Inferior parietal cortex (tissue), 1 donor: Measurements from ENCODE around the gene DGKQ.
"Not testable (repeated sequence)": the region's sequence is repeated elsewhere in the genome, so short reads cannot be mapped to it uniquely, and the experiment has no call there.

Experiments used
- DNase-seq: peaks from one replicate; pipeline ENCODE4 v3.0.0-alpha.2; 2016; ENCODE audit errors: extremely low spot score

Gene DGKQ

DNA sequence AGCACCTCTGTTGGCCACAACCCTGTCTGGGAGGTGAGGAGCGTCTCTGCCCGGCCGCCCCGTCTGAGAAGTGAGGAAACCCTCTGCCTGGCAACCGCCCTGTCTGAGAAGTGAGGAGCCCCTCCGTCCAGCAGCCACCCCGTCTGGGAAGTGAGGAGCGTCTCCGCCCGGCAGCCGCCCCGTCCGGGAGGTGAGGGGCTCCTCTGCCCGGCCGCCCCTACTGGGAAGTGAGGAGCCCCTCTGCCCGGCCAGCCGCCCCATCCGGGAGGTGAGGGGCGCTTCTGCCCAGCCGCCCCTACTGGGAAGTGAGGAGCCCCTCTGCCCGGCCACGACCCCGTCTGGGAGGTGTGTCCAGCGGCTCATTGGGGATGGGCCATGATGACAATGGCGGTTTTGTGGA lies 2.6 kb upstream of the DGKQ start:
- not testable (repeated sequence) for DNase-seq

DNA sequence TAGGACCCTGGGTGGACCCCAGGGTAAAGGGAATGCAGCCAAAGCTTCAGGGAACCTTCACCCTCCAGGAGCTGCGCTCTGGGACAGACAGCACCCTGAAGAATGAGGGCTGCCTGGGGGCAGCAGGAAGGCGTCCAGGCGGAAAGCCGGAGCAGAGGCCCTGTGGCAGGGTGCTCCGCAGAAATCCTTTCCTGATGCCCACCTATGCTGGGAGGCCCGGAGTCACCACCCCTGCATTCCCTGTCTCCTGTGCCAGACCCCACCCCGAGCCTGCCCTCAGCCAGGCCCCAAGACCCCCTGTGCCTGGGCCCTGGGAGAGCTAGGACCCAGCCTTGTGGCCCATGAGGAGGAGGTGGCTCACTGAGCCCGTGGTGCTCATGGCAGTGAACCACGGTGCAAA lies 1.3 kb upstream of the DGKQ start:
- DNase-seq: no peak

DNA sequence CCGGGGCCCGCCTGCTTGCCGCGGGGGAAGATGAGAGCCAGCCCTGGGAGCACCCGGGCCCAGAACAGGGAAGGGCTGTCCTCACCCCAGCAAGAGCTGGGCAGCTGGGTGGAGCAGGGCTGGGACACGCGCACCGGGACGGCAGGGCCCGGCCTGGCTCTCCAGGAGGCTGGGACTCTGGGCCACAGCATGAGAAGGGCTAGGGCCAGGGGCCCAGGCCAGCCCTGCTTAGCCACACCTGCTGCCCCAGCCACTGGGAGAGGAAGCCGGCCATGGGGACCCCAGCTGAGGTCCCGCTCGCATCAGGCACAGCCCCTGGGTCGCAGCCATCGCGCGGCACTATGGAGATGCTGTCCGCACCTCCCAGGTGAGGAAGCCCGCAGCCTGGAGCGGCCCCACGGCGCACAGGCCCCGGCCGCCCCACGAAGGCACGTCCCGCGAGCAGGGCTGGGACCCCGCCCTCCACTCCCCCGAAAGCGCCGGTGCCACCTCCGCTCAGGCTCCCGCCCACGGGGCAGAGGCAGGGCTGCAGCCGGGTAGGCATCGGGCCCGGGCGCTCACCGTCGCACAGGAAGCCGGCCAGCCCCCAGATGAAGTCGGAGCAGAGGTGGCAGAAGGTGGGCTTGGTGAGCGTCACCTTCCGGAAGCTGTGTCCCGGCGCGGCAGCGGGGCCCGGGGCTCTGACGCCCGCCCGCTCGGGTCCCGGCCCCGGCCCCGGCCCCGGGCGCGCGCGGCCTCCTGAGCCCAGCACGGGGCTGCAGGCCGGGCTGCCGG lies 531 bp downstream of the DGKQ start:
- no peak for DNase-seq

DNA sequence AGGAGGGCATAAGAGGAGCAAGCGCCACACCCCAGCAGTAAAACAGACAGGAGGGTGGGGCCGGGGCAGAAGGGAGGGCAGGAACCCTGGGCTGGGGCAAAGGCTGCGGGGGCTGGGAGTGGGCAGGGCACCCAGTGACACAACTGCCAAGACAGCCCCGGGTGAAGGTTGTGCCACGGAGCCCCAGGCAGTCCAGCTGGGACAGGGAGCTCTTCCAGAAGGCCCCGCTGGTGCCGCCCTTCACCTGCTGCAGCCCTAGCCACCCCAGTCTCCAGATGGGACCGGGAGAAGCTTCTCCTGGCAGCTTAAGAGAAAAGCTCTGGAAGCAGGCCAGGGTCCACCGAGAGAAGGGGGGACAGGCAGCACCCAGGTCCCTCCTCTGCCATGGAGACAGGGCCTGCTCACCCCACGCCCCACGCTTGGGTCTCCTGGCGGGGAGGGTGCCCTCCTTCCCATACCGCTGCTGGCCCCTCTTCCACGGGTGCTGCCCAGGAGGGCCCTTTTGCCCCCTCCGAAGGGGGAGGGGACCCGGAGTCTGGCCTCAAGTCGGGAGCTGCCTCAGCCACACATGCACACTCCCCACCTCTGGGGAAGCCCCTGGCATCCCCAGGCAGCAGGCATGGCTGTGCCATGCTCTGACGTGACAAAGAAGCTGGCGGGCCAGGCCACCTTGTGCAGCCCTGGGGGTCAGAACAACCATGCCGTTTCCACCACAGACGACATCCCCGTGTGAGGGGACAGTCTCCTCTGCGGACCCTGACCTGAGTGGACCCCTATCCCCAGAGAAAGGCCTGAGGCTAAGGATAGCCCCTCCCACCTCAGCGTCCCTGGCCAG lies 1.5 kb downstream of the DGKQ start:
- DNase-seq: no peak

DNA sequence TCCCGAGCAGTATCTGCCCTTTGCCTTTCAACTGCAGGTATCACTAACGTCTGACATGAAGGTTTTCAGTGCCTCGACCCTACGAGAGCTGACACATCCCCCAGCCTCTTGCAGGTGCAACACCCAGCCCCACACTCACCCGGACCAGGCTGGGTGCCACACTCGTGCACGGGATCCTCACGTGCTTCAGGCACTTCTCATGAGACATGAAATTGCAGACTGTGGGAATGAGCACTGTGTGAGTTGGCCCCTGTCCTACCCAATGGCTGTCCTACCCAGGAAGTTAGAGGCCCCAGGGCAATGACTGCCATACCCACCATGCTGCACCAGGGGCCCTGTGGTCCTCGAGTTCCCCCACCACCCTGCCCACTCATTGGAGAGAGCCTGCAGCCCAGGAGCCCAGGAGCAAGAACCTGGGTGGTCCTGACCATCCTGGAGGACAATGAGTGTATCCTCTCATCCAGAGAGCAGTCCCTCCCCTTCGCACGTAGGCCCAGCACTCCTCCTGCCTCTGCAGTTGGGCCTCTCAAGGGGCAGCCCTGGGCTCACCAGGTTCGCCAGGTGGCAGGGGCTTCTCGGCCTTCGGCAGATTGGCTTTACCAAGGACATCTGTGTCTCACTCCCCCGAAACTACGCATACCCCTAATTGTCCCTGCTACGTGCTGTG lies 2.4 kb downstream of the DGKQ start:
- no peak for DNase-seq

DNA sequence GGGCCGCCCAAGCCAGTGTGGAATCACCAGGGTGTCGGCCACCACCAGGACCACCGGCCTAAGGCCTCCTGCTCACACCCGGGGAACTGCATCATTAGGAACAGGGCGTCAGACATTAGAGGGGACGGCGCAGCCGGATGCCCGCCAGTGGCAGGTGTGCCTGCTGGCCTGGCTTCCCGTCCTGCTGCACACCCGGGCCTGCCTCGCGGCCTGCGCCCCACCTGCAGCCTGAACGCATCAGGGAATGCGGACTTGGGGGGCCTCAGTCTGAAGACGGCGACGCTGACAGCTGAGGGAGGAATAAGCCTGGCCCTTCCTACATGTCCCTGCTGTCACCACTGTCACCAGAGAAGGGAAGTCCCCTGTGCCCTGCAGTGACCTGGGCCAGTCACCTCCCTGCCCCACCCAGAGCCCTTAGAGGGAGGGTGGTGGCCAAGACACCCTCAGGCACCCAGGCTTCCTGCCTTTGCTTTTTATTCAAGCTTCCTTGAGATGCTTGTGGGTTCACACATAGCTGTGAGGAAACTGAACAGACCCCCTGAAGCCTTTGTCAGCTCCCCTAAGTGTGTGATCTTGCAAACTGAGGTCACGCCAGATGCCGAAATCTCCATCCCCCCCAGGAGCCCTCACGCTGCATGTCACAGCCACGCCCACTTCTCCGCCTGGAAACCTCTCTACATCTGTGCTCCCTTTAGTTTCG lies 3.2 kb downstream of the DGKQ start:
- DNase-seq: no peak

DNA sequence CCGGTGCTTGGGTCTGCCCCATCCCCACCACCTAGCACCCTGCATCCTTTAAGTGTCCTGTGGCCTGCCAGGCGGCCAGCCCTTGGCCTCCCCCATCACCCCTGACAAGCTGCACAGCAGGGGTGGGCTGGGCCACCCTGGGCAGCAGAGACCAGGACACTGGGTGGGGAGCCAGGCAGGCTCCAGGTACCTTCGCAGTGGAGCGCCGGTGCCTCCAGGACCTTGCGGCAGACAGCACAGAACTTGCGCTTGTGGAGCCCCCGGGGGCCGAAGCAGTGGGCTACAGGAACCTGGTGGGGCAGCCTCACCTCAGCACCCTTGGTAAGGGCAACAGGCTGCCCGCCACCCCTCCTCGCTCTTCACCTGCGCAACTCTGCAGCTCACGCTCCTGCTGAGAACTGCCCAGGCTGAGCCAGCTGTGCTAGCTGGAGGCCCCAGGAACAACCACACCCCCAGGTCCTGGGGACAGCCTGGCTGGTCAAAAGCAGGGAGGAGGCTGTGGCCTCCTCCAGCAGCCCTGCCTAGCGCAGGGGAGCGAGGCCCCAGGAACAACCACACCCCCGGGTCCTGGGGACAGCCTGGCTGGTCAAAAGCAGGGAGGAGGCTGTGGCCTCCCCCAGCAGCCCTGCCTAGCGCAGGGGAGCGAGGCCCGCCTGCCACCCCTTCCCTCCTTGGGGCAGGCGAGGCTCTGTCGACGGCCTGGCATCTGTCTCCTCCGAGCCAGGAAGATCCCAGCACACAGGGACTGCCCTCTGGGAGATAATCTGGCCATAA lies 4.6 kb downstream of the DGKQ start:
- no peak for DNase-seq

DNA sequence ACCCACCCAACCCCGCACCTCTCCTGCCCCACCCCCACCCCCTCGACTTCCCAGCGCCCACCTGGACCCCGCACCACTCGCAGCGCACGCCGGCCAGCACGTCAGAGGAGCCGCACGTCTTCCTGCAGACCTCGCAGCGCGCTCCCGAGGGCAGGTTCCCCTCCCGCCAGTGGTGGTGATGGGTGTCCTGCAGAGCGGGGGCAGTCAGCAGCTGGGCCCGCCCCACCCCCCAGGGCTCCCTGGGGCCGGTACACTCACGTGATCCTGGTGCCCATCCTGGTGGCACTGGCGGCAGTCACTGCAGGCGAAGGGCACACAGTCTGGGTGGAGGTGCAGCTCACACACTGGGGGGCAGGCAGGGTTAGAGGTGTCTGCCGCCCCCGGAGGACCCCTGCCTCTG lies 5.1 kb downstream of the DGKQ start:
- DNase-seq: no peak

DNA sequence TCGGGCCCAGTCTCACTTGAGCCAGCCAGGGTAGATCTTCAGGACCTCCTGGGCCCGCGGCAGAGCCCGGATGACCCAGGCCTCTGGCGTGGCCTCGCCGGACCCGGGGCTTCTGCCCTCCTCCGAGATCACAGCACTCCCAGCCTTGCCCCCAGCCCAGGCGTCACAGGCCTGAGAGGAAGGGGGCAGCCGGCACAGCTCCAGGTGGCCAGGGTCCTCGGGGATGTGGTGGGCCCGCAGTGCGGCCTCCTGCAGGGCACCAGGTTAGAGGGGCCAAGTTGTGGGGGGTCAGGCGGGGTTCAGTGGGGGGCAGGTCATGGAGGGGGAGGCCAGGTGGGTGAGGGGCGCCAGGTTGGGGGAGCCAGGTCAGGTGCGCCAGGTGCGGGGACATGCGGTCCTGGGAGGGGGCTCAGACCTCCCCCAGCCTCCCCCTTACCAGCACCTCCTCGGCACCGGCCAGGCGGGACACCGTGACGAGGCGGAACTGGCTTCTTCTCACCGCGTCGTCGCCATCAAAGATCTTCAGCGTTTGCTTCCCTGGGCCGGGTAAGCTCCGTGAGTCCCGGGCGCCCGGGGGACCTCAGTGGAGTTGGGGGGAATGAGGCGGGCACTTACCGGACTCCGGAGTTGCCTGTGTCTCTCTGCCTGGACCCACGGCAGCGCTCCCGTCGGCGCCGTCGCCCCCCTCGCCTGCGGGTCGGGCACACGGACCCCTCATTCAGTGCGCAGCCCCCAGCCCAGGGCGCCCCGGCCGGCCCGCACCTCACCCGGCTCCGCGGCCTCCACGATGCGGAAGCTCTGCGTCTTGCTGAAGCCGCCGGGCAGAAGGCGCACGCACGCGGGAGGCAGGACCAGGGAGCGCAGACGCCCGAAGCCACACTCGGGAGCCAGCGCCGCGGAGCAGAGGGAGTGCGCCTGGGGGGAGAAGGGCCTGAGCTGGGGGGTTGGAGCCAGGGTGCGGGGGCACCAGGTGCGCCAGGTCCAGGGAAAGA lies 6.0 kb downstream of the DGKQ start:
- no peak for DNase-seq

DNA sequence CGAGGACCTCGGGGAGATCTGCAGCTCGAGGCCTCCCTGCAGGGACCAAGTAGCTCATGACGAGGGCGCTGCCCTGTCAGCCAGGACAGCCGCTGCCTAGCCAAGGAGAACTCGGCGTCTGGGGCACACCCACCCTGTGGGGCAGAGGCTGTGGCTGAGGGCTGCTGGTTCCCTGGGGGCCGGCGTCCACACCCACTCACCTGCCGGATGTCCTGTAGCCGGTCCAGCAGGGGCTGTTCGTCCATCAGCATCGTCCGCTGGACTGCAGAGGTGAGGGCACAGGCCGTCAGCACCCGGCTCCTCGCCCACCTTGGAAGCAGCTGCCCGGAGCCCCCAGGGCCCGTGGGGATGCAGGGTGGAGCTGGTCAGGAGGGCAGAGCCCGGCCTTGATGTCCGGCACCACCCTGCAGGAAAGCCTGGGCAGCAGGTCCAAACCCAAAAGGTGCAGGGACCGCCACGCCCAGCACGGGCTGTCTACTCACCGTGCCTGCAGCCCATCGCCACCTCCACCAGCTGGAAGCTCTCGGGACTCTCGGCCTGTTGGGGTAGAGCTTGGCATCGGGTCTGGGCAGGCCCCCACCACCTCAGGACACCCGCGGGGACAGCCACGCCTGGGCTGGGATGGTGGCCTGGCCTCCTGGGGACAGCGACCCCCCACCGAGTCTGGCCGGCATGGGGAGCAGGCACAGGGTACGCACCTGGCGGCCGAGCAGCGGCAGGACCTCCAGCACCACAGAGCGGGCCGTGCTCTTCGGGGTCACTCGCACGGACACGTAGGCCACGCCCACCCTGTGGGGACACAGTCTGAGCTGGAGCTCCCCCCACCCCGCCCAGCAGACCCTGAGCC lies 6.9 kb downstream of the DGKQ start:
- no peak for DNase-seq

DNA sequence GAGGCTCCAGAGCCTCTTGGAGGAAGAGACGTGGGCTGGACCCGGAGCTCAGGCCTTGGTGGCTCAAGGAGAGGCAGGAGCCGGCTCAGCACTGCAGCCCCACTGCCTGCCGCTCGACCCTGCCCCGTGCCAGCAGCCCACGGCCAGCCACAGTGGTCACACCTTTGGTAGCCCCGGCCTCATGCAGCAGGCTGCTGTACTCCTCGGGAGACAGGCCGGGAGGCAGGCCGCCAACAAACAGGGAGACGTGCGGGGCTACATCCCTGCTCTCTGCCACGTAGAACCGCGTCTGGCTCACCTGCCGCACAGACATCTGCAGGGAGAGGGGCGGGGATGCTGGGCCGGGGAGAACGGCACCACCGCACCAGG lies 7.6 kb downstream of the DGKQ start:
- no peak for DNase-seq

DNA sequence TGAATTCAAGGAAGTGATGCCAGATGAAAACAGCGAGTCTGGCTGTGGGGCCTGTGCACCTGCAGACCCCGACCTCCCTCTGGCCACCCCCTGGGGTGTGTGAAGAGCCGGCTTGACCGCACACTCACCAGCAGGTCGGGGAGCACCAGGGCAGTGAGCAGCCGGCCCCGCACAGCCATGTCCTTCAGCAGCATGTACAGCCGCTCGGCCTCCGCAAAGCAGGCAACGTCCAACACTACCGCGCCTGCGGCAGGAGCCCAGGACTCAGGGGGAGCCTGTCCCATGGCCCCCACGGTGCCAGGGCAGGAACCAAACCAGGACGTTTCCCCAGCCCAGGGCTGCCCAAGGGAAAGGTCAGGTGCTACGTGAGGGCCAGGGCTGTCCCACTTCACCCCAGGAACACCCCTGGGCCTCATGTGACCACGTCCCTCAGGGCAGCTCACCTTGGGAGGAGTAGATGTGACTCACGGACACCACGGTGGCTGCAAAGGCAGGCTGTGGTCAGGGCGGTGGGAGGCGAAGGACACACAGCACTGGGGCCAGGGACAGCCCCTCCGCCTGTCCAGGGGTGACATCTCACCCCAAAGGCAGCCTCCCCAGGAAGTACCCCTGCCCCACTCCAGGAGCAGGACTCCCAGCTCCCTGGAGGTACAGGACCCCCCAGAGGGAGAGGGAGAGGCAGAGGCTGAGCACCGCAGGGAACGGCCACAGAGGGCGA lies 8.2 kb downstream of the DGKQ start:
- DNase-seq: no peak

DNA sequence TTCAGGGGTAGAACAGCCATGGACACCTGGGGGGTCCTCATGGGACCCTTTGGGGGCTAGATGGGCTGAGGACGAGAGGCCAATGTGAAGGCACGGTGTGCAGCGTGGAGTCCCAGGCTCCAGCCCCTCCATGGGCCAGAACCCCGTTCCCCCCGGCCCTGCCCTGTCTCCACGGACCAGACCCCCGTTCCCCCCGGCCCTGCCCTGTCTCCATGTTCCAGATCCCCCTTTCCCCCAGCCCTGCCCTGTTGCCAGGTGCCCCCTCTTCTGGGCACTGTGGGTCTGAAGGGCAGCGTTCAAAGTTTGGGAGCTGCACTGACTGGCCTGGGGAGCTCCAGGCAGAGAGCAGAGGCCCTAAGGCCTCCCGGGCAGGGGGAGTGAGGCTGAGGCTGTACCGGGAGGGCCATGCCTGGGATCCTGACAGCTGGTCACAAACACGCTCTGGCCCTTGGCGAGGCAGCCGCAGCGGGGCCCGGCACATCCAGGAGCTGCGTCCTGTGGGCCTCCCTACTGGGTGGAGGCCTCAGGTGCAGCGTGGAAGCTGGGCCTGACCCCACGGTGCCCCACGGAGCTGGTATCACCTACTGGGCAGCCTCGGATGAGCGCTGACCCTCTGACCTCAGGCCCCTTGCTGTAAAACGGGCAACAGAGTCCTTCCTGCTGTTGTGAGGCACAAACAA lies 8.9 kb downstream of the DGKQ start:
- DNase-seq: no peak

DNA sequence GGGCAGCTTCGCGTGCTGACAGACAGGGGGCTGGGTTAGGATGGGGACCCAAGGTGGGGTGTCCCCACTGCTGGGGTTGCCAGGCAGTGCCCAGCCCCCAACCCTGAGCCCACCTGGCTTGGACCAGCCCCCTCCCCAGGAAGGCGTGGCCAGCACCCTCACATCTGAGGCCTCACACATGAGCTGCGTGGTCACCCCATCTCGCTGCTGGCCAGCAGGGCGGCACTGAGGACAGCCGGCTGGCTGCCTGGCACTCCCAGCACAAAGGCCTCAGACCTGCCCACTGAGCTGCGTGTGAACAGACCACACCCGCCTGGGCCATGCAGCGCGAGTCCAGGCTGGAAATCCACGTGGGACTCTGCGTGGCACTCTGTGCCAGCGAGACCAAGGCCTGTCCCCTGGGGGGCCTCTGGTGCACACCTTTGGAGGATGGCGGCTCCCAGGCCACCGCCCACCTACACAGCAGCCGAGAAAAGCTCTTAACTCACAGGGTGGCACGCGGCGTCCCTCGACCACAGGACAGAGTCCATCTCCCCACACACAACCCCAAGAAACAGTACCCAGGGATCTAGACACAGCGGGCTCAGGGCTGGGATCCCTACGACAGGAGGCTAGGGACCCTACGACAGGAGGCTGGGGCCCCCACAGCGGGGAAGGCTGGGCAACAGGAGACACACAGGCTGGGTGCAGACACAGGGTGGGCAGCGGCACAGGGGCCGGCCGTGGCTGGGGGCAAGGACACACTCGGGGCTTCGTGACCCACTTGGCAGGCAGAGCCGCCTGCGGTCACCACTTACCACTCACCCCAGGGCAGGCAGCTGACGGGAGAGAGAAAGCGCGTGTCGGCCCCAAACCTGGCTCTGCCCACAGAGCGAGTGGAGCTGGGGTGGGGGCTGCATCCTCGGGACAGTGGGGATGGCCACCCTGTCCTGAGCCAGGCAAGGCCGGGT lies 9.8 kb downstream of the DGKQ start:
- no peak for DNase-seq

DNA sequence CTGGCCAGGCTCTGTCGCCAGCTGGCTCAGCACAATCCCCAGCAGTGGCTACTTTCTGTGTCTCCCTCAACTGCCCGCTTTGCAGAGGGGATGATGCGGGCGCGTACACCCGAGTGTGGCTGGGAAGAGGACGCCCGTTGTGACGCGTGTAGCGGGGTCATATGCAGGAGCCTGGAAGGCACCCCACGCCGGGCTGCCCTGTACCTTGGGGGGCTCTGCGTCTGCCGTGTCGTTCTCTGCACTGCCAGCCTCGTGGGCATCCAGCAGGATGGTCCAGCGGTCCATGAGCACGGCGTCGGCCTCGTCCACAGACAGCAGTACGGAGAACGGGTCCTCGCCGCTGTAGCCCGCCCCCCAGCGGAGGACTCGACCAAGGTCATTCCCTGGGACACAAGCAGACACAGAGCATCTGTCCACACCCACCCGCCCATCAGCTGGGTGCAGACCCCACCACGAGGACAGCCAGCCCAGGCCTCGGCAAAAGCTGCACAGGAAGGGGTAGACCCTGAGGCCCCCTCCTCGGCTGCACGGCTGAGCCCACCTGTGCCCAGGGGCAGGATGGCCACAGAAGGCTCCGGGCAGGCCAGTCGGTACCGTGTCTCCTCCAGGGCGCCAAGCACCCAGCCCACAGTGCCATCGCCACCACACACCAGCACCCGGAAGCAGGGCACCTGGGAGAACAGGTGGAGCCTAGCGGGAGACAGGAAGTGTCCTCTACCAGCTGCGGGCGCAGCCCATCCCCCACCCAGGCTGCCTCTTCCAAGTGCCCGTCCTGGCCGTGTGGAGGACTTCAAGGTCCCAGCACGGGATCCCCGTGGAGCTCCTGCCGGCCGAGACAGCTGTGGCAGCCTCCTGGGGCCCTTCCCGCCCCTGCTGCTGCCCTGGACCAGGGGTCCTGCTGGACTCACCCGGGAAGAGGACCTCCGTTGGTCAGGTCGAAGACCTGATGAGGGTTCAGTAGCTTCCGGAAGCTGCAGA lies 10.8 kb downstream of the DGKQ start:
- no peak for DNase-seq
